Cerebellar cortex (tissue), 1 donor: ENCODE results near the gene IPCEF1.

ENCODE experiments used
- DNase-seq: peaks from one replicate; pipeline ENCODE4 v3.0.0-alpha.2; 2015; ENCODE audit warnings: low spot score

Gene IPCEF1

DNA sequence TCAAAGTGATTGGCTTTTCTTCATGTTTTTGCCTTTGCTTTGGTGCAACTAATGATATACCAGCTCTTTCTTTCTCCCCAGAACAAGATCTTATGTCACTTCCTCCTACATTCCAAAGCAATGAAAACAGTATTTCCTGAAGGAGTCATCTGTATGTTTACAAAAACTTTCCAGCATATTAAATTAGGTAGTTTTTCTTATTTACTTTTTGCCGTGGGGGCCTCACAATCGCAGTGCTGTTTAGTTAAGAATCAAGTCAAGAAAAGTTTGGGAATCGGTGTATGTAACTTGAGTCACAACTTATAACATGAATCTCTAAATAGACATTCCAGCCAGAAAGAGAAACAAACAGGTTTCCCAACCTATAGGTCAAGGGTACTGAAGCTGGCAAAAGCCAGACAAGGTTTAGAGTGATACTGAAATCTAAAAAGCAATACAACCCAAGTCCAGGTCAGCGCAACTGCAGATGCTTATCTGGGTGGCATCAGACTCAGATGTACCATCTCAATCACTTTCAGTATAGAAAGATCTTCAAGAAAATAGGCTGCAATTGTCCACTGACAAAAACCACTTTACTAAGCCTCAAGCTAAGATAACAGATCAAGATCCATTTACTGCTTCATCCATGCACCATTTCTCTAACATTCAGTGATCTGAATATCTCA is 63.6 kb downstream of the IPCEF1 start:
- no peak for DNase-seq

GRCh38 chr6:154292066-154292465 is 64.5 kb downstream of the IPCEF1 start:
- DNase-seq = no peak

- DNase-seq = no peak
Measured at GRCh38 chr6:154289818-154290508, 66.6 kb downstream of the IPCEF1 start.

GRCh38 chr6:154285826-154286225 is 70.8 kb downstream of the IPCEF1 start:
- no peak for DNase-seq

GRCh38 chr6:154284313-154284853 is 72.2 kb downstream of the IPCEF1 start:
- no peak for DNase-seq

GRCh38 chr6:154280521-154280920 is 76.1 kb downstream of the IPCEF1 start:
- no peak for DNase-seq

GRCh38 chr6:154277629-154278017 is 79.0 kb downstream of the IPCEF1 start:
- no peak for DNase-seq

DNA sequence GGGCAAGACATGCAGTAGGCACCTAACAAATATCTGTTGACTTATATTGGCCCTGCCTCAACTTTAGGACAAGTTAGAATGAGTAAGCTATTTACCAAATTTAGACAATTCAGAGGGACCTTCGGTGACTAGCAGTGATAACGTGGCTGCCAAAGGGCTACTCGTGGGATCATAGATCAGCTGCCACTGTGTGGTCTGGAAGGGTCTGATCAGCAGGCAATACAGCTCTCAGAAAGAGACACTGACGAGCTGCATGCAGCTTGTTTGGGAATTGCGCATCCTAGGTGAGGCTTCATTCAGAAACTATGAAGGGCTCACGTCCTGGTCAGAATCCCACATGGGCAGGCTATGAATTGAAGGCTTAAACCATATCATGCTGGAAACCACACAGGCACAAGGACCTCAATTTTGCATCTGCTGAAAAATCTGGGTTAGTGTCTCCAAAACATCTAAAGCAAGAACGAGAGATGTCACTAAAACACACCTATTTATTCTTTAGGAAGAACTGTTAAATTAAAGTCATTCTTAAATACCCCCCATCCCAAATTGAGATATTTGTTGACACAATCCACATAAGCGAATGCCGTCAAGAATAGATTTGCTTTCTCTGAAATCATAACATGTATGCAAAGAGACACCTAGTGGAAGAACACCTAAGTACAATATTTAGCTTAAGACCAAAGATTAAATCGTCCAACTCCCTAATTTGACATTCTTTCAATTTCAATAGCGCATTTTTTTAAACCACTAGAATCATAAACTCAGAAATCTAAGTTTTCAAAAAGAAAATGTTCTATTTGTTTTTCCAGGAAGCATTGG is 79.6 kb downstream of the IPCEF1 start:
- DNase-seq = peak; percentile 72

- no peak for DNase-seq
Measured at GRCh38 chr6:154274168-154274567, 82.4 kb downstream of the IPCEF1 start.

GRCh38 chr6:154268486-154268885 is 88.1 kb downstream of the IPCEF1 start:
- no peak for DNase-seq

DNA sequence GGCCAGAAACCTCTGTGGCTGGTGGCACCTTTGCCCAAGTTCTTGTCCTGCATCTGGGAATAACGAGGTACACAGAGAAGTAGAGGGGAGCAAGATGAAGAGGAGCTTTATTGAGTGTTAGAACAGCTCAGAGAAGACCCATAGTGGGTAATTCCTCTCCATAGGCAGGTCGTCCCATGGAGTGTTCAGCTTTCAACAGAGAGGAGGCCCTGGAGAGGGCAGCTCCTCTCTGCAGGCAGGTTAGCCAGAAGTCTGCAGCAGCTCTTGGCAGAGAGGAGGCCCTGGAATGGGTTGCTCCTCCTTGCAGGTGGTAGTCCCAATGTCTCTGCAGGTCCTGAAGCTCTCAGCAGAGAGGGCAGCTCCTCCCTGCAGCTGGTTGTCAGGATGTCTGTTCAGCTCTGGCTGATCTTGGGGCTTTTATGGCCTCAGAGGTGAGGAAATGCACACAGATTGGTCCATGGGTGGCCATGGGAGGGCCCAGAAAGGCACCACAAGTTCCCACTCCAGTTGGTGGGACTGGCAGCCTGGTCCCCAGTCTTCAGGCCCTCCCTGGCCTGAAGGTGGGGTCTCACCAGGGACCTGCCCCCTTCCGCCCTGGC is 89.0 kb downstream of the IPCEF1 start:
- DNase-seq = no peak

- no peak for DNase-seq
Measured at GRCh38 chr6:154266560-154267099, 90.0 kb downstream of the IPCEF1 start.

GRCh38 chr6:154261688-154262397 is 94.8 kb downstream of the IPCEF1 start:
- no peak for DNase-seq

- no peak for DNase-seq
Measured at GRCh38 chr6:154258064-154258757, 98.4 kb downstream of the IPCEF1 start.

GRCh38 chr6:154257067-154257466 is 99.5 kb downstream of the IPCEF1 start:
- no peak for DNase-seq

- DNase-seq = no peak
Measured at GRCh38 chr6:154252678-154253077, 103.9 kb downstream of the IPCEF1 start.

- DNase-seq = no peak
Measured at GRCh38 chr6:154251116-154251515, 105.5 kb downstream of the IPCEF1 start.

GRCh38 chr6:154249499-154250298 is 106.9 kb downstream of the IPCEF1 start:
- DNase-seq = no peak

- DNase-seq = peak; percentile 49
Measured at GRCh38 chr6:154247119-154247861, 109.3 kb downstream of the IPCEF1 start.
